Kidney capillary endothelial cell (primary cell): ENCODE measurements around the gene PIK3C2G.

Experiments used
- DNase-seq: peaks from one replicate; pipeline ENCODE4 v3.0.0-alpha.2; 2018; ENCODE audit warnings: low spot score

PIK3C2G gene

GRCh38 chr12:18419311-18419710 is 158.0 kb downstream of the PIK3C2G start:
- no peak for DNase-seq

- no peak for DNase-seq
These were observed 160.5 kb downstream of the PIK3C2G start for GRCh38 chr12:18421867-18422266.

- DNase-seq: no peak
These were observed 161.6 kb downstream of the PIK3C2G start for GRCh38 chr12:18422871-18423270.

- no peak for DNase-seq
These were observed 163.5 kb downstream of the PIK3C2G start for GRCh38 chr12:18424857-18425256.

GRCh38 chr12:18427520-18427919 is 166.2 kb downstream of the PIK3C2G start:
- DNase-seq: no peak

- no peak for DNase-seq
These were observed 167.1 kb downstream of the PIK3C2G start for GRCh38 chr12:18428416-18428815.

- no peak for DNase-seq
These were observed 168.0 kb downstream of the PIK3C2G start for GRCh38 chr12:18429366-18429765.

- peak; percentile 48 for DNase-seq
These were observed 169.2 kb downstream of the PIK3C2G start for GRCh38 chr12:18430425-18431048.

GRCh38 chr12:18431771-18432170 is 170.5 kb downstream of the PIK3C2G start:
- no peak for DNase-seq

GRCh38 chr12:18432206-18432605 is 170.9 kb downstream of the PIK3C2G start:
- no peak for DNase-seq

- no peak for DNase-seq
These were observed 174.9 kb downstream of the PIK3C2G start for GRCh38 chr12:18436170-18436569.

GRCh38 chr12:18439541-18439940 is 178.2 kb downstream of the PIK3C2G start:
- DNase-seq: no peak

- DNase-seq: no peak
These were observed 182.6 kb downstream of the PIK3C2G start for GRCh38 chr12:18443768-18444437.

- DNase-seq: no peak
These were observed 184.8 kb downstream of the PIK3C2G start for GRCh38 chr12:18446061-18446644.

- DNase-seq: no peak
These were observed 193.0 kb downstream of the PIK3C2G start for GRCh38 chr12:18454330-18454729.

GRCh38 chr12:18456344-18456743 is 195.0 kb downstream of the PIK3C2G start:
- DNase-seq: no peak

GRCh38 chr12:18457362-18457761 is 196.0 kb downstream of the PIK3C2G start:
- no peak for DNase-seq

- DNase-seq: no peak
These were observed 200.4 kb downstream of the PIK3C2G start for GRCh38 chr12:18461758-18462157.

GRCh38 chr12:18462442-18462841 is 201.1 kb downstream of the PIK3C2G start:
- no peak for DNase-seq

GRCh38 chr12:18467620-18468245 is 206.4 kb downstream of the PIK3C2G start:
- DNase-seq: no peak

- peak; percentile 11 for DNase-seq
These were observed 207.1 kb downstream of the PIK3C2G start for GRCh38 chr12:18468246-18469075.

GRCh38 chr12:18470251-18470650 is 208.9 kb downstream of the PIK3C2G start:
- no peak for DNase-seq
